HepG2 (cell line): ENCODE results near the gene CD83. TPM values are rescaled to one million over a fixed set of nuclear protein-coding genes. Genes with fewer than 3 reads are reported as not detected.
"Not testable (repeated sequence)": the region's sequence is repeated elsewhere in the genome, so short reads cannot be mapped to it uniquely, and the experiment has no call there.

ENCODE experiments used
- ATAC-seq: fragments of 200-7000 bp; cut with Tn5 transposase; 3 replicates; pipeline ENCODE4 v1.9.1; 2020; ENCODE audit warnings: mild to moderate bottlenecking, moderate library complexity
- BruUV-seq: library from RNA; stranded (reverse); fragments of 400-500 nt; replicated peaks from 2 replicates; lab custom pipeline; 2021; lab: Mats Ljungman, UMichigan
- CTCF ChIA-PET: fragments of 300-600 bp; formaldehyde crosslinking; extraction: SDS; loops from one replicate; lab custom pipeline; 2021; ENCODE audit warnings: low total read pairs, inconsistent platforms, low intra/inter-chr PET ratio; lab: Yijun Ruan, JAX
- POLR2A ChIA-PET: fragments of 350-600 bp; sonication (Branson Sonifier 250); formaldehyde crosslinking; loops from one replicate; lab custom pipeline; 2020; ENCODE audit warnings: antibody characterized with exemption, inconsistent platforms; lab: Yijun Ruan, JAX
- DNase-seq: peaks from one replicate; pipeline ENCODE4 v3.0.0-alpha.2; 2015; ENCODE audit warnings: low spot score
- FAIRE-seq: peaks from 3 replicates; lab custom pipeline; 2011; peaks lifted over from hg19 to GRCh38; lab: Jason Lieb, UNC
- H2AFZ ChIP-seq: one replicate; pipeline ENCODE4 v1.6.1; 2011; ENCODE audit warnings: low read length, inconsistent platforms
- H3K27ac ChIP-seq: fragments of 300-600 bp; 3 replicates; pipeline ENCODE4 v1.8.0; 2011; ENCODE audit warnings: mixed run types, mild to moderate bottlenecking, mixed read lengths, low read length, inconsistent platforms; ENCODE audit not compliant: insufficient read depth; ENCODE audit errors: extremely low read length
- H3K27me3 ChIP-seq, 2 experiments: fragments of 200-600 bp in 1 of 2; 2 replicates in 1 of 2; 3 replicates in 1 of 2; pipeline versions ENCODE4 v1.6.0 to v1.8.0; 2011; ENCODE audit warnings: low read length in 2 of 2, mild to moderate bottlenecking in 2 of 2, moderate library complexity in 2 of 2, inconsistent platforms in 1 of 2; ENCODE audit not compliant: insufficient read depth in 2 of 2, control insufficient read depth in 1 of 2
- H3K36me3 ChIP-seq, 2 experiments: fragments of 200-600 bp in 1 of 2; replicated peaks in 1 of 2; 2 replicates in 1 of 2; 3 replicates in 1 of 2; pipeline versions ENCODE4 v1.5.1 to v1.8.0; 2011; ENCODE audit warnings: low read length in 2 of 2, inconsistent platforms in 1 of 2; ENCODE audit not compliant: insufficient read depth in 2 of 2, control insufficient read depth in 1 of 2
- H3K4me1 ChIP-seq: 2 replicates; pipeline ENCODE4 v1.5.1; 2012; ENCODE audit warnings: low read length, inconsistent platforms; ENCODE audit not compliant: insufficient read depth
- H3K4me2 ChIP-seq: 2 replicates; pipeline ENCODE4 v1.6.0; 2011; ENCODE audit warnings: low read depth, low read length, inconsistent platforms
- H3K4me3 ChIP-seq, 3 experiments: fragments of 200-600 bp in 1 of 3; sonication (generic), shearing (Covaris generic) in 1 of 3; replicated peaks in 1 of 3; 2 replicates each; pipeline ENCODE4 v1.5.1; 2011 to 2016; ENCODE audit warnings: low read length in 3 of 3, inconsistent platforms in 2 of 3, low read depth in 2 of 3, mild to moderate bottlenecking in 2 of 3, control low read depth in 1 of 3, mixed read lengths in 1 of 3; ENCODE audit not compliant: insufficient read depth in 1 of 3
- H3K79me2 ChIP-seq: one replicate; pipeline ENCODE4 v1.6.1; 2011; ENCODE audit warnings: low read length, inconsistent platforms; ENCODE audit not compliant: insufficient read depth
- H3K9ac ChIP-seq: 2 replicates; pipeline ENCODE4 v1.6.0; 2011; ENCODE audit warnings: mild to moderate bottlenecking, low read depth, low read length, inconsistent platforms; ENCODE audit not compliant: insufficient read depth
- H3K9me3 ChIP-seq: 2 replicates; pipeline ENCODE4 v1.5.1; 2012; ENCODE audit warnings: mild to moderate bottlenecking, low read length
- H4K20me1 ChIP-seq: 2 replicates; pipeline ENCODE4 v1.6.0; 2011; ENCODE audit warnings: inconsistent platforms, mild to moderate bottlenecking, low read length, moderate library complexity; ENCODE audit not compliant: insufficient read depth
- WGBS: methylation state at CpG from one replicate; pipeline ENCODE4 v1.1.6; 2017; ENCODE audit warnings: low lambda C conversion rate; 5-methylcytosine and 5-hydroxymethylcytosine counted together
- in situ Hi-C: cut with HindIII; loops from 2 replicates; pipeline ENCODE4 v1.10.0; 2017; ENCODE audit warnings: low pct_unique_long_range_greater_than_20kb; ENCODE audit not compliant: extremely low pct_ligation_motif_present
- intact Hi-C: fragments of 100-400 bp; cut with micrococcal nuclease; formaldehyde crosslinking; loops from one replicate; pipeline ENCODE4 v1.10.0; 2022; ENCODE audit not compliant: unreplicated experiment
- polyA plus RNA-seq, 8 experiments: library from polyadenylated mRNA; depleted of rRNA in 3 of 8; stranded (reverse) in 7 of 8; unstranded in 1 of 8; fragments of >200 nt; fragmentation: Illumina TruSeq in 4 of 8; extraction: Trizol in 4 of 8; gene quantifications; 2 replicates each; pipeline versions ENCODE4 v1.2.1 to v1.2.3, GENCODE V29; 2011 to 2016; ENCODE audit warnings: low read depth in 4 of 8, missing spikeins in 1 of 8, mixed read lengths in 1 of 8; ENCODE audit not compliant: insufficient read depth in 1 of 8
- total RNA-seq, 5 experiments: library from RNA; depleted of rRNA; stranded (reverse); fragments of >200 nt; fragmentation: Illumina TruSeq; extraction: Trizol; gene quantifications; 2 replicates each; pipeline ENCODE4 v1.2.3, GENCODE V29; 2016; ENCODE audit warnings: low read depth in 1 of 5
- TF ChIP-seq, protein P1 (sequence below): IDR thresholded peaks from 2 replicates; pipeline ENCODE4 v1.6.1; 2016; ENCODE audit warnings: low read depth, missing genetic modification reagents, missing compliant biosample characterization

Gene CD83
- total and polyA plus RNA-seq, 2 of the 13 experiments (the other 11 are each of a cell fraction or from before 2014, with no cell fraction given), result 0.46 to 2.3 TPM

DNA sequence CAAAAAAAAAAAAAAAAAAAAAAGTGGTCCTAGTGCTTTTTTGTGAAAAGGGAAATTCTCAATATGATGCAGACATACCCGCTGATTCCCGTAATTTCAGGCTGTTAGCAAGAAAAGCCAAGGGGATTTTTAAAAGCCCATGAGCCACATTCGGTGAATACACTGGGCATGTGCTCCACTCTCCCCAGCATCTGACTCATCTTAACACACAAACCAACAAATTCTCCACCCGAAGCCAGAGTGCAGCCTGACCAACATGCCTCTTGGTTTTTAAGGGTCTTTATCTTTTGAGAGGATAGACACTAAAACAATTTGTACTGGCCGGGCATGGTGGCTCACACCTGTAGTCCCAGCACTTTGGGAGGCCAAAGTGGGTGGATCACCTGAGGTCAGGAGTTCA, 45.5 kb upstream of the CD83 start (continued):
- TF ChIP-seq, protein P1, sequence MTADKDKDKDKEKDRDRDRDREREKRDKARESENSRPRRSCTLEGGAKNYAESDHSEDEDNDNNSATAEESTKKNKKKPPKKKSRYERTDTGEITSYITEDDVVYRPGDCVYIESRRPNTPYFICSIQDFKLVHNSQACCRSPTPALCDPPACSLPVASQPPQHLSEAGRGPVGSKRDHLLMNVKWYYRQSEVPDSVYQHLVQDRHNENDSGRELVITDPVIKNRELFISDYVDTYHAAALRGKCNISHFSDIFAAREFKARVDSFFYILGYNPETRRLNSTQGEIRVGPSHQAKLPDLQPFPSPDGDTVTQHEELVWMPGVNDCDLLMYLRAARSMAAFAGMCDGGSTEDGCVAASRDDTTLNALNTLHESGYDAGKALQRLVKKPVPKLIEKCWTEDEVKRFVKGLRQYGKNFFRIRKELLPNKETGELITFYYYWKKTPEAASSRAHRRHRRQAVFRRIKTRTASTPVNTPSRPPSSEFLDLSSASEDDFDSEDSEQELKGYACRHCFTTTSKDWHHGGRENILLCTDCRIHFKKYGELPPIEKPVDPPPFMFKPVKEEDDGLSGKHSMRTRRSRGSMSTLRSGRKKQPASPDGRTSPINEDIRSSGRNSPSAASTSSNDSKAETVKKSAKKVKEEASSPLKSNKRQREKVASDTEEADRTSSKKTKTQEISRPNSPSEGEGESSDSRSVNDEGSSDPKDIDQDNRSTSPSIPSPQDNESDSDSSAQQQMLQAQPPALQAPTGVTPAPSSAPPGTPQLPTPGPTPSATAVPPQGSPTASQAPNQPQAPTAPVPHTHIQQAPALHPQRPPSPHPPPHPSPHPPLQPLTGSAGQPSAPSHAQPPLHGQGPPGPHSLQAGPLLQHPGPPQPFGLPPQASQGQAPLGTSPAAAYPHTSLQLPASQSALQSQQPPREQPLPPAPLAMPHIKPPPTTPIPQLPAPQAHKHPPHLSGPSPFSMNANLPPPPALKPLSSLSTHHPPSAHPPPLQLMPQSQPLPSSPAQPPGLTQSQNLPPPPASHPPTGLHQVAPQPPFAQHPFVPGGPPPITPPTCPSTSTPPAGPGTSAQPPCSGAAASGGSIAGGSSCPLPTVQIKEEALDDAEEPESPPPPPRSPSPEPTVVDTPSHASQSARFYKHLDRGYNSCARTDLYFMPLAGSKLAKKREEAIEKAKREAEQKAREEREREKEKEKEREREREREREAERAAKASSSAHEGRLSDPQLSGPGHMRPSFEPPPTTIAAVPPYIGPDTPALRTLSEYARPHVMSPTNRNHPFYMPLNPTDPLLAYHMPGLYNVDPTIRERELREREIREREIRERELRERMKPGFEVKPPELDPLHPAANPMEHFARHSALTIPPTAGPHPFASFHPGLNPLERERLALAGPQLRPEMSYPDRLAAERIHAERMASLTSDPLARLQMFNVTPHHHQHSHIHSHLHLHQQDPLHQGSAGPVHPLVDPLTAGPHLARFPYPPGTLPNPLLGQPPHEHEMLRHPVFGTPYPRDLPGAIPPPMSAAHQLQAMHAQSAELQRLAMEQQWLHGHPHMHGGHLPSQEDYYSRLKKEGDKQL (CRISPR knock-in tag), result no peak
- TF ChIP-seq, all 625 proteins: peak for 0

DNA sequence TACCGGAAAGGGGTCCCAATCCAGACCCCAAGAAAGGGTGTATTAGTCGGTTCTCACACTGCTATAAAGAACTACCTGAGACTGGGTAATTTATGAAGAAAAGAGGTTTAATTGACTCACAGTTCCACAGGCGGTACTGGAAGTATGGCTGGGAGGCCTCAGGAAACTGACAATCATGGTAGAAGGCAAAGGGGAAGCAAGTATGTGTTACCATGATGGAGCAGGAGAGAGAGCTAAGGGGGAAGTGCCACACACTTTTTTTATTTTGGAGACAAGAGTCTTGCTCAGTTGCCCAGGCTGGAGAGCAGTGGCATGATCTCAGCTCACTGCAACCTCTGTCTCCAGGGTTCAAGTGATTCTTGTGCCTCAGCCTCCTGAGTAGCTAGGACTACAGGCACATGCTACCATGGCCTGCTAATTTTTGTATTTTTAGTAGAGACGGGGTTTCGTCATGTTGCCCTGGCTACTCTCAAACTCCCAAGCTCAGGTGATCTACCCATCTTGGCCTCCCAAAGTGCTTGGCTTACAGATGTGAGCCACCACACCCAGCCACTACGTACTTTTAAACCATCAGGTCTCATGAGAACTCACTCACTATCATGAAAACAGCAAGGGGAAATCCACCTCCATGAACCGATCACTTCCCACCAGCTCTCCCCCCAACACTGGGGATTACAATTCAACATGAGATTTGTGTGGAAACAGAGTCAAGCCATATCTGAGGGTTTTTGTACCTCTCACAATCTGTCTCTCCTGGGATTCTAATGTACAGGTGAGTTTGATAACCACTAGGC, 43.8 kb upstream of the CD83 start:
- H2AFZ ChIP-seq, in situ Hi-C loops, BruUV-seq, H3K4me2 ChIP-seq, POLR2A ChIA-PET, H4K20me1 ChIP-seq, H3K9me3 ChIP-seq, CTCF ChIA-PET, ATAC-seq, intact Hi-C loops, DNase-seq, H3K4me1 ChIP-seq, FAIRE-seq, H3K27ac ChIP-seq, H3K36me3 ChIP-seq, H3K9ac ChIP-seq, H3K27me3 ChIP-seq, H3K79me2 ChIP-seq, H3K4me3 ChIP-seq: not testable (repeated sequence)
- 68% methylated on average over 7 of the region's 7 CpGs for WGBS
